MM.1S (cell line): ENCODE data around the gene PLA2G4B.

Source experiments
- EZH2 ChIP-seq: fragments of 300-600 bp; sonication (generic); optimal IDR thresholded peaks from 2 replicates; pipeline ENCODE3; 2017; ENCODE audit warnings: low read depth, mild to moderate bottlenecking, antibody characterized with exemption, low read length, mixed read lengths
- EZH2phosphoT487 ChIP-seq: fragments of 300-600 bp; sonication (generic); IDR thresholded peaks from 2 replicates; pipeline ENCODE4 v1.6.1; 2018; ENCODE audit warnings: antibody characterized with exemption, low read length
- TF ChIP-seq, protein P1 (sequence below): fragments of 300-600 bp; sonication (generic); IDR thresholded peaks from 2 replicates; pipeline ENCODE4 v1.5.1; 2016; ENCODE audit warnings: antibody characterized with exemption, low read length, mixed read lengths

DNA sequence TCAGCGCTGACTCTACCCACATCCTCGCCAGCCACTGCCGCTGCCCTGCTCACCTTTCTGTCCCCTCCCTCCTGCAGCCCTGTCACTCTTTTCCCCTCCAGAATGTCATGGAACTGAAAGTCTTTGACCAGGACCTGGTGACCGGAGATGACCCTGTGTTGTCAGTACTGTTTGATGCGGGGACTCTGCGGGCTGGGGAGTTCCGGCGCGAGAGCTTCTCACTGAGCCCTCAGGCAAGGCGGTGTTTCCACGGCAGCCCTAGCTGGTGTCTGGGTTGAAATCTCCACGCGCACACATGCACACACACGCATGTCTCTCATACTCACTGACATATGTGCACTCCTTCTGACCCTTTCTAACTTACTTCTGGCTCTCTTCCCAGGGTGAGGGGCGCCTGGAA lies 2.0 kb downstream of the PLA2G4B start:
- TF ChIP-seq EZH2 (no peak), EZH2phosphoT487 (no peak)
- TF ChIP-seq, protein P1, sequence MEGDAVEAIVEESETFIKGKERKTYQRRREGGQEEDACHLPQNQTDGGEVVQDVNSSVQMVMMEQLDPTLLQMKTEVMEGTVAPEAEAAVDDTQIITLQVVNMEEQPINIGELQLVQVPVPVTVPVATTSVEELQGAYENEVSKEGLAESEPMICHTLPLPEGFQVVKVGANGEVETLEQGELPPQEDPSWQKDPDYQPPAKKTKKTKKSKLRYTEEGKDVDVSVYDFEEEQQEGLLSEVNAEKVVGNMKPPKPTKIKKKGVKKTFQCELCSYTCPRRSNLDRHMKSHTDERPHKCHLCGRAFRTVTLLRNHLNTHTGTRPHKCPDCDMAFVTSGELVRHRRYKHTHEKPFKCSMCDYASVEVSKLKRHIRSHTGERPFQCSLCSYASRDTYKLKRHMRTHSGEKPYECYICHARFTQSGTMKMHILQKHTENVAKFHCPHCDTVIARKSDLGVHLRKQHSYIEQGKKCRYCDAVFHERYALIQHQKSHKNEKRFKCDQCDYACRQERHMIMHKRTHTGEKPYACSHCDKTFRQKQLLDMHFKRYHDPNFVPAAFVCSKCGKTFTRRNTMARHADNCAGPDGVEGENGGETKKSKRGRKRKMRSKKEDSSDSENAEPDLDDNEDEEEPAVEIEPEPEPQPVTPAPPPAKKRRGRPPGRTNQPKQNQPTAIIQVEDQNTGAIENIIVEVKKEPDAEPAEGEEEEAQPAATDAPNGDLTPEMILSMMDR = no peak
